ENCODE data around the gene HOXB6. TPM values are rescaled to one million over a fixed set of nuclear protein-coding genes. Genes with fewer than 3 reads are reported as not detected.

The HOXB6 gene
- total RNA-seq, 1 experiment from 2014 or later: 196 TPM

DNA sequence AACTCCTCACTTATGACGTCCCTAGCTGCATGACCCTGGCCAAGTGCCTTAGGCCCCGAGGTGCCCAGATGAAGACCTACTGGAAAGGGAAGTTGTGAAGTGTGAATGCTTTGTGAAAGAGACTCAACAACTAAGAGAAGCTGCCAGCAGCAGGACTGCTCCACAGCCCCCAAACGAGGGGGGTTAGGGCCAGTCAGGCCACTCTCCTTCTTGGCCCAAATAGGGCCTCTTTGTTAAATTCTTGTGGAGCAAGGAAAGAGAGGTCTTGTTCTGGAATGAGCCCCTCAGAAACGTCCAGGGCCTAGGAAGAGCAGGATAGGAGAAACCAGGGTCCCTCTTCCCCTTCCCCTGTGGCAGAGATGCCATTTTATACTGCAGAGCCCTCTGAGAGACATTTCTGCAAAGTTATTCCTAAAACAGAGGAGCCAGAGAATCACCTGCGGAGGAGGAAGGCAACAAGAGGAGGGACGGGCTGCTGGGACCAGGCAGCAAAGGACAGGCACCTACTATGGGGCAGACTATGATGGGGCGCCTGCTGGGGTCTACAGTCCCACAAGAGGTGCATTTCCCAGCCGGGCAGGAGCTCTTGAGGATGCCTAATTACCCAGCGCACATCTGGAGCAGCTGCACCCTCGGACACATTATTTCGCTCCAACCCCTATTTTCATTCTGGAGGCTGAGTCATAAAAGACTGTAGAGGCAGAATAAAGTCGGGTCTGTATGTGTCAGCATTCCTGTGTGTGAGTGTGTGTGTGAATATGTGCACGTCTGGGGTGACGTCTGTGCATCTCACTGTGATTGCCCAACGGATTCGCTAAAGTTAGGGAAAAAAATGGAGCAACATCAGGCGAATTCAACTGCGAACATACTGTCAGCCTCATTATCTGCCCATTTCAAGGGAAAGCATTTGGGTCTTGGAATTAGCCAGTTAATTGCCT, 32.8 kb upstream of the HOXB6 start:
- H3K9me3 ChIP-seq (ENCODE audit: control insufficient read depth, insufficient read depth, low read depth, low read length): no peaks in the 10 kb centered on the region
- ChIA-PET CTCF (interaction anchor here (0.5 to 1.4 kb wide), 4 partner anchors 14 to 255 kb away, joined by 3 to 5 read pairs (median 4); partner anchors contain the start of gene ATP5MC1), POLR2A (interaction anchor here (1.5 kb wide), 1 partner anchor 11 kb away, joined by 27 read pairs; the partner anchor contains the start of gene HOXB9)
- H3K27me3 ChIP-seq (ENCODE audit: control insufficient read depth, insufficient read depth, low read length): no peaks in the 10 kb centered on the region
- in situ Hi-C loops (cut with HindIII; ENCODE audit: low pct_unique_long_range_greater_than_20kb, low sequenced_read_pairs): no loop called here
- intact Hi-C loops (cut with micrococcal nuclease; ENCODE audit: unreplicated experiment): no loop called here
- no peak overlapping the region for H3K4me3 ChIP-seq (ENCODE audit: low read depth in 2 of 2, low read length in 2 of 2)
- H3K4me1 ChIP-seq (ENCODE audit: control insufficient read depth, insufficient read depth, low read length): peaks cover 31% of the 10 kb centered on the region
- TF ChIP-seq, protein P1, sequence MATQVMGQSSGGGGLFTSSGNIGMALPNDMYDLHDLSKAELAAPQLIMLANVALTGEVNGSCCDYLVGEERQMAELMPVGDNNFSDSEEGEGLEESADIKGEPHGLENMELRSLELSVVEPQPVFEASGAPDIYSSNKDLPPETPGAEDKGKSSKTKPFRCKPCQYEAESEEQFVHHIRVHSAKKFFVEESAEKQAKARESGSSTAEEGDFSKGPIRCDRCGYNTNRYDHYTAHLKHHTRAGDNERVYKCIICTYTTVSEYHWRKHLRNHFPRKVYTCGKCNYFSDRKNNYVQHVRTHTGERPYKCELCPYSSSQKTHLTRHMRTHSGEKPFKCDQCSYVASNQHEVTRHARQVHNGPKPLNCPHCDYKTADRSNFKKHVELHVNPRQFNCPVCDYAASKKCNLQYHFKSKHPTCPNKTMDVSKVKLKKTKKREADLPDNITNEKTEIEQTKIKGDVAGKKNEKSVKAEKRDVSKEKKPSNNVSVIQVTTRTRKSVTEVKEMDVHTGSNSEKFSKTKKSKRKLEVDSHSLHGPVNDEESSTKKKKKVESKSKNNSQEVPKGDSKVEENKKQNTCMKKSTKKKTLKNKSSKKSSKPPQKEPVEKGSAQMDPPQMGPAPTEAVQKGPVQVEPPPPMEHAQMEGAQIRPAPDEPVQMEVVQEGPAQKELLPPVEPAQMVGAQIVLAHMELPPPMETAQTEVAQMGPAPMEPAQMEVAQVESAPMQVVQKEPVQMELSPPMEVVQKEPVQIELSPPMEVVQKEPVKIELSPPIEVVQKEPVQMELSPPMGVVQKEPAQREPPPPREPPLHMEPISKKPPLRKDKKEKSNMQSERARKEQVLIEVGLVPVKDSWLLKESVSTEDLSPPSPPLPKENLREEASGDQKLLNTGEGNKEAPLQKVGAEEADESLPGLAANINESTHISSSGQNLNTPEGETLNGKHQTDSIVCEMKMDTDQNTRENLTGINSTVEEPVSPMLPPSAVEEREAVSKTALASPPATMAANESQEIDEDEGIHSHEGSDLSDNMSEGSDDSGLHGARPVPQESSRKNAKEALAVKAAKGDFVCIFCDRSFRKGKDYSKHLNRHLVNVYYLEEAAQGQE (IDR thresholded peaks at IDR 0.05; ENCODE audit: insufficient read depth in 1 of 2, low read depth in 2 of 2, low read length in 1 of 2): no peak
- TF ChIP-seq, protein P2, sequence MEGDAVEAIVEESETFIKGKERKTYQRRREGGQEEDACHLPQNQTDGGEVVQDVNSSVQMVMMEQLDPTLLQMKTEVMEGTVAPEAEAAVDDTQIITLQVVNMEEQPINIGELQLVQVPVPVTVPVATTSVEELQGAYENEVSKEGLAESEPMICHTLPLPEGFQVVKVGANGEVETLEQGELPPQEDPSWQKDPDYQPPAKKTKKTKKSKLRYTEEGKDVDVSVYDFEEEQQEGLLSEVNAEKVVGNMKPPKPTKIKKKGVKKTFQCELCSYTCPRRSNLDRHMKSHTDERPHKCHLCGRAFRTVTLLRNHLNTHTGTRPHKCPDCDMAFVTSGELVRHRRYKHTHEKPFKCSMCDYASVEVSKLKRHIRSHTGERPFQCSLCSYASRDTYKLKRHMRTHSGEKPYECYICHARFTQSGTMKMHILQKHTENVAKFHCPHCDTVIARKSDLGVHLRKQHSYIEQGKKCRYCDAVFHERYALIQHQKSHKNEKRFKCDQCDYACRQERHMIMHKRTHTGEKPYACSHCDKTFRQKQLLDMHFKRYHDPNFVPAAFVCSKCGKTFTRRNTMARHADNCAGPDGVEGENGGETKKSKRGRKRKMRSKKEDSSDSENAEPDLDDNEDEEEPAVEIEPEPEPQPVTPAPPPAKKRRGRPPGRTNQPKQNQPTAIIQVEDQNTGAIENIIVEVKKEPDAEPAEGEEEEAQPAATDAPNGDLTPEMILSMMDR (IDR thresholded peaks at IDR 0.05): no peak
- TF ChIP-seq POLR2AphosphoS5 (IDR thresholded peaks at IDR 0.05; ENCODE audit: low read depth, low read length) (no peak), SIN3A (IDR thresholded peaks at IDR 0.05; ENCODE audit: borderline replicate concordance, insufficient read depth, low read depth, low read length) (no peak), TCF7L2 (IDR thresholded peaks at IDR 0.05; ENCODE audit: low read depth, low read length) (no peak)
- DNase-seq (ENCODE audit: low read depth, low spot score) (no peak), ATAC-seq (0 out of 2 replicates have a peak, but pooled peaks have one; percentile 5)
- peaks cover 9% of the 10 kb centered on the region; the same call in 1 of the 2 replicates for H3K36me3 ChIP-seq (ENCODE audit: control insufficient read depth, insufficient read depth, low read length)
- BruUV-seq (replicated peaks): no TSS peak
- no peak overlapping the region; the same call in 1 of the 2 replicates for H3K27ac ChIP-seq (ENCODE audit: low read length)

DNA sequence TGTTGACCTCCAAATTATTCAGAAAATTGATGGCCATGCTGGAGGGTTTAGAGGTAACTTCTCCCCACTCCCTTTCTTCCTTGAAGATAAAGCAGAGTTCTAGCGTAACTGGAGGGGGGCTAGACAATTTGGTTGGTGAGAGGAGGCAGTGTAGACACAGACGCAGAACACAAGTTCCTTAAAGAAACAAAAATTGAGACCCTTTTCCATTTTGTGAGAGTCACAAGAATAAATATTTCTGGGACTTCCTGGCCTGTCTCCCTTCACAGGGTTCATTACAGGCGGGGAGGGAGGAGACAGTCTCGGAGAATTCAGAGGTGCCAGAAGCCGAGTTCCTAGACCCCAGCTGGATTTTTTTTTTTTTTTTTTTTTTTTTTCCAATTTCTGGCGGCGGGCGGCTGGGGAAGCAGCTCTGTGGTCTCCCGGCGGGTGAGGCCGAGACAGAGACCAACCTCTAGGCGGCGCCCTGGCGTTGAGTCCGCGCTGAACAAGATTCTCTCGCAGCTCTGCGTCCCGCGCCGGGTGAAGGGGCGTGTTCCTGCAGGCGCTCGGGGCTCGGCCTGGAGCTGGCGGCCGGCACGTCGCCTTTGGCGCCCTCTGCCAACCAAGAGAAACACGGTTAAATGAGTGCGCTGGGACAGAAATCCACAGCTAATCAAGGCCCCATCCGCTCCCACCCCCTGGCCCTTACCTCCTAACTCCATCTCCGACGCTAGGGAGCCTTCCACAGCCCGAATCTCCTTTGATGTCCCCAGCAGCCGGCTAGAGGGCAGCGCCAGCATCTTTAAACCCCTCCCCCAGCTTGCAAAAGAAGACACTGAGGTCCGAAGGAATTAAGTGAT, 31.6 kb upstream of the HOXB6 start:
- no peaks in the 10 kb centered on the region for H3K27me3 ChIP-seq (ENCODE audit: control insufficient read depth, insufficient read depth, low read length)
- POLR2A ChIA-PET: interaction anchor here (0.6 to 1.5 kb wide), 3 partner anchors 10 to 29 kb away, joined by 3 to 27 read pairs (median 26); partner anchors contain the start of gene HOXB9
- CTCF ChIA-PET: interaction anchor here (0.6 to 1.4 kb wide), 10 partner anchors 10 to 723 kb away, joined by 3 to 11 read pairs (median 4); partner anchors contain the start of genes ATP5MC1 and HOXB9
- no peaks in the 10 kb centered on the region for H3K9me3 ChIP-seq (ENCODE audit: control insufficient read depth, insufficient read depth, low read depth, low read length)
- TF ChIP-seq, protein P1 (IDR thresholded peaks at IDR 0.05; ENCODE audit: insufficient read depth in 1 of 2, low read depth in 2 of 2, low read length in 1 of 2): no peak
- TF ChIP-seq SIN3A (IDR thresholded peaks at IDR 0.05; ENCODE audit: borderline replicate concordance, insufficient read depth, low read depth, low read length) (no peak), POLR2AphosphoS5 (IDR thresholded peaks at IDR 0.05; ENCODE audit: low read depth, low read length) (no peak), TCF7L2 (IDR thresholded peaks at IDR 0.05; ENCODE audit: low read depth, low read length) (peak; percentile 73)
- TF ChIP-seq, protein P2 (IDR thresholded peaks at IDR 0.05): peak; percentile 93; the same call in 1 of the 2 replicates
- peaks cover 9% of the 10 kb centered on the region; the same call in 1 of the 2 replicates for H3K36me3 ChIP-seq (ENCODE audit: control insufficient read depth, insufficient read depth, low read length)
- intact Hi-C loops (cut with micrococcal nuclease; ENCODE audit: unreplicated experiment) (no loop called here), in situ Hi-C loops (cut with HindIII; ENCODE audit: low pct_unique_long_range_greater_than_20kb, low sequenced_read_pairs) (no loop called here)
- no peak for DNase-seq (ENCODE audit: low read depth, low spot score)
- BruUV-seq (replicated peaks): no TSS peak
- peaks cover 33% of the 10 kb centered on the region for H3K4me1 ChIP-seq (ENCODE audit: control insufficient read depth, insufficient read depth, low read length)
- H3K4me3 ChIP-seq (ENCODE audit: low read depth in 2 of 2, low read length in 2 of 2): no peak overlapping the region
- H3K27ac ChIP-seq (ENCODE audit: low read length): no peak overlapping the region; the same call in 1 of the 2 replicates
- peak; percentile 54 for ATAC-seq
